ENCODE results near the gene ZNF367. TPM values are rescaled to one million over a fixed set of nuclear protein-coding genes. Genes with fewer than 3 reads are reported as not detected.

Gene ZNF367
- polyA plus RNA-seq, 1 of the 3 experiments (the other 2 are of a cell fraction): 1.5 TPM

DNA sequence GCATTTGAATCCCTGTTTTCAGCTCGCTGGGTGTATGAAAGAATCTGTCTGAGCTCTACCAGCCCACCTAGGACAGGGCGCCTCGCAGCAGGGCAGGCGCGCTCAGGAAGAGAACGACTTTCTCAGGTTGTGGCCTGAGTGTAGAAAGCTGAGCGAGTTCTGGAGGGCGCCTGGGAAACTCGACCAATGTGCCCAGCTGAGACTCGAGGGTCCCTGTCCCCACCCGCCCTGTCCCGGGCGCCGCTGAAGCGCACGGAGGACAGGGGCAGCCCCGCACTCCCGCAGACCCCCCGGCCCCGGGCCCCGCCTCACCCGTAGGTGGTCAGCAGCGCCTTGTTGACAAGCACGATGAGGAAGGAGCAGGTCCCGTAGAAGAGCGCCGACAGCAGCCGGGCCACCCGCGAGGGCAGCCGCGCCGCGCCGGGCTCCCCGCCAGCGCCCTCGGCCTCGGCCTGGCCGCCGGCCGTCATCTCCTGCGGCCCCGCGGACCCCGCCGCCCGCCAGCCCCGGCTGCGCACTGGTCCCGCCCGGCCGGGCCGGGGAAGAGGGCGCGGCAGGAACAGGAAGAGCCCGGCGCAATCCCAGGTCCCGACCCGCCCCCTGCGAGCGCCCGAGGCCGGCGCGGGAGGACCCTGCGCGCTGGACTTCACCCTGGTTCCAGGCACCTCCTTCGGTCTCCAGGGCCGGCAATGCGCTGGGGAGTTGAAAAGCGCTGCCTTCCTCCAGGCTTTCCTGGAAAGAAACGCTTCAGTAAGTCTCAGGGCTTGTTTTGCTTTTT is 34.8 kb downstream of the ZNF367 start, which contains the start of gene SLC35D2 (continued):
- TF ChIP-seq REST (IDR thresholded peaks at IDR 0.05; ENCODE audit: low read depth, low read length) (no peak), MEF2A (IDR thresholded peaks at IDR 0.05; ENCODE audit: borderline replicate concordance, low read depth) (no peak), MAX (IDR thresholded peaks at IDR 0.05; ENCODE audit: low read depth) (peak; percentile 17; the same call in 1 of the 2 replicates), POLR2AphosphoS5 (IDR thresholded peaks at IDR 0.05; ENCODE audit: low read depth, low read length) (peak; percentile 77; the same call in 1 of the 2 replicates), YY1 (IDR thresholded peaks at IDR 0.05; ENCODE audit: low read depth) (no peak), TCF12 (IDR thresholded peaks at IDR 0.05) (no peak), RCOR1 (IDR thresholded peaks at IDR 0.05; ENCODE audit: low read length) (no peak), ELF1 (IDR thresholded peaks at IDR 0.05) (peak; percentile 43), SMC3 (IDR thresholded peaks at IDR 0.05; ENCODE audit: low read depth, low read length) (no peak), GABPA (IDR thresholded peaks at IDR 0.05; ENCODE audit: low read depth) (peak; percentile 66), MXI1 (IDR thresholded peaks at IDR 0.05; ENCODE audit: low read depth, low read length) (peak; percentile 51; the same call in 1 of the 2 replicates), EP300 (IDR thresholded peaks at IDR 0.05; ENCODE audit: borderline replicate concordance in 1 of 2, low read depth in 1 of 2, low read length in 1 of 2) (no peak), RFX5 (IDR thresholded peaks at IDR 0.05; ENCODE audit: low read length) (no peak), JUND (IDR thresholded peaks at IDR 0.05) (no peak), CTCF (IDR thresholded peaks at IDR 0.05) (no peak), ZBTB33 (IDR thresholded peaks at IDR 0.05; ENCODE audit: borderline replicate concordance, low read depth) (no peak), FOXJ3 (CRISPR knock-in tag; IDR thresholded peaks at IDR 0.05) (no peak), RXRA (IDR thresholded peaks at IDR 0.05; ENCODE audit: borderline replicate concordance, low read depth) (no peak), NRF1 (IDR thresholded peaks at IDR 0.05; ENCODE audit: low read depth, low read length) (peak; percentile 49; the same call in 1 of the 2 replicates), EZH2phosphoT487 (IDR thresholded peaks at IDR 0.05; ENCODE audit: borderline replicate concordance, low read depth) (no peak), RAD21 (IDR thresholded peaks at IDR 0.05; ENCODE audit: low read length) (no peak; the same call in 1 of the 2 replicates), SIN3A (IDR thresholded peaks at IDR 0.05; ENCODE audit: borderline replicate concordance, low read depth, low read length) (peak; percentile 26; the same call in 1 of the 2 replicates), FOSL2 (IDR thresholded peaks at IDR 0.05; ENCODE audit: borderline replicate concordance, low read depth) (no peak)
- TF ChIP-seq, protein P1, sequence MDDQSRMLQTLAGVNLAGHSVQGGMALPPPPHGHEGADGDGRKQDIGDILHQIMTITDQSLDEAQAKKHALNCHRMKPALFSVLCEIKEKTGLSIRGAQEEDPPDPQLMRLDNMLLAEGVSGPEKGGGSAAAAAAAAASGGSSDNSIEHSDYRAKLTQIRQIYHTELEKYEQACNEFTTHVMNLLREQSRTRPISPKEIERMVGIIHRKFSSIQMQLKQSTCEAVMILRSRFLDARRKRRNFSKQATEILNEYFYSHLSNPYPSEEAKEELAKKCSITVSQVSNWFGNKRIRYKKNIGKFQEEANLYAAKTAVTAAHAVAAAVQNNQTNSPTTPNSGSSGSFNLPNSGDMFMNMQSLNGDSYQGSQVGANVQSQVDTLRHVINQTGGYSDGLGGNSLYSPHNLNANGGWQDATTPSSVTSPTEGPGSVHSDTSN (IDR thresholded peaks at IDR 0.05): no peak
